HCT116 (cell line): ENCODE data around the gene PXK. TPM values are rescaled to one million over a fixed set of nuclear protein-coding genes. Genes with fewer than 3 reads are reported as not detected.

ENCODE experiments used
- ATAC-seq: fragments of 200-7000 bp; cut with Tn5 transposase; 2 replicates; pipeline ENCODE4 v1.9.1; 2020; ENCODE audit warnings: mild to moderate bottlenecking, moderate library complexity
- BruUV-seq: library from RNA; stranded (reverse); fragments of 400-500 nt; replicated peaks from 2 replicates; lab custom pipeline; 2021; lab: Mats Ljungman, UMichigan
- CTCF ChIA-PET: fragments of 300-600 bp; sonication (Branson Sonifier 250); formaldehyde crosslinking; loops from one replicate; lab custom pipeline; 2021; ENCODE audit warnings: antibody characterized with exemption; lab: Charles Lee
- POLR2A ChIA-PET: fragments of 300-600, 350-600 bp; sonication (Branson Sonifier 250); formaldehyde crosslinking; loops from one replicate; lab custom pipeline; 2021; ENCODE audit warnings: antibody characterized with exemption; lab: Charles Lee
- RAD21 ChIA-PET, 2 experiments: fragments of 300-600 bp; sonication (Branson Sonifier 250); formaldehyde crosslinking; loops; one replicate each; lab custom pipeline; 2023; ENCODE audit warnings: low total read pairs in 2 of 2; ENCODE audit not compliant: uncharacterized antibody in 2 of 2, unreplicated experiment in 2 of 2, low non-redundant PET in 1 of 2; lab: Charles Lee
- DNase-seq: peaks from one replicate; pipeline ENCODE4 v3.0.0-alpha.2; 2010; ENCODE audit warnings: low read depth, low spot score
- H2AFZ ChIP-seq: fragments of 200-600 bp; shearing (Covaris generic), sonication (generic); 2 replicates; pipeline ENCODE4 v1.6.1; 2017; ENCODE audit warnings: low read depth, mixed run types, mixed read lengths, antibody characterized with exemption, low read length; ENCODE audit not compliant: poor library complexity, severe bottlenecking
- H3K27ac ChIP-seq: 2 replicates; pipeline ENCODE4 v1.5.1; 2012; ENCODE audit warnings: low read depth, low read length
- H3K27me3 ChIP-seq: fragments of 200-600 bp; sonication (generic); 2 replicates; pipeline ENCODE4 v1.6.1; 2016; ENCODE audit warnings: mixed run types, low read length, mixed read lengths; ENCODE audit not compliant: insufficient read depth
- H3K36me3 ChIP-seq, 2 experiments: fragments of 200-500 bp in 1 of 2; fragments of 200-600 bp in 1 of 2; sonication (Bioruptor generic) in 1 of 2; sonication (generic) in 1 of 2; 2 replicates each; pipeline versions ENCODE4 v1.5.1 to v1.6.1; 2014 to 2016; ENCODE audit warnings: low read length in 2 of 2, inconsistent platforms in 1 of 2, mixed read lengths in 1 of 2, mixed run types in 1 of 2; ENCODE audit not compliant: insufficient read depth in 2 of 2, control insufficient read depth in 1 of 2
- H3K4me1 ChIP-seq, 2 experiments: fragments of 200-600 bp in 1 of 2; sonication (generic) in 1 of 2; 2 replicates each; pipeline versions ENCODE4 v1.5.1 to v1.6.1; 2012 to 2017; ENCODE audit warnings: low read length in 2 of 2, inconsistent platforms in 1 of 2, mild to moderate bottlenecking in 1 of 2, mixed read lengths in 1 of 2, mixed run types in 1 of 2, moderate library complexity in 1 of 2; ENCODE audit not compliant: insufficient read depth in 2 of 2, control insufficient read depth in 1 of 2
- H3K4me2 ChIP-seq: fragments of 200-600 bp; sonication (generic); 2 replicates; pipeline ENCODE4 v1.6.1; 2017; ENCODE audit warnings: mixed run types, low read length, mixed read lengths
- H3K4me3 ChIP-seq, 2 experiments: fragments of 200-600 bp in 1 of 2; sonication (generic) in 1 of 2; replicated peaks in 1 of 2; 2 replicates each; pipeline ENCODE4 v1.5.1; 2011 to 2016; ENCODE audit warnings: low read length in 2 of 2, control low read depth in 1 of 2, low read depth in 1 of 2, mild to moderate bottlenecking in 1 of 2, mixed read lengths in 1 of 2, mixed run types in 1 of 2
- H3K79me2 ChIP-seq: fragments of 200-600 bp; sonication (generic); 2 replicates; pipeline ENCODE4 v1.6.1; 2017; ENCODE audit warnings: mild to moderate bottlenecking, mixed run types, low read length, moderate library complexity, mixed read lengths; ENCODE audit not compliant: insufficient read depth
- H3K9ac ChIP-seq: fragments of 200-600 bp; sonication (generic); 2 replicates; pipeline ENCODE4 v1.6.1; 2016; ENCODE audit warnings: low read length, mixed read lengths
- H3K9me2 ChIP-seq: fragments of 200-600 bp; sonication (generic), shearing (Covaris generic); 2 replicates; pipeline ENCODE4 v1.6.1; 2017; ENCODE audit warnings: mixed run types, mild to moderate bottlenecking, moderate library complexity; ENCODE audit not compliant: insufficient read depth
- H3K9me3 ChIP-seq, 2 experiments: fragments of 200-500 bp in 1 of 2; fragments of 200-600 bp in 1 of 2; sonication (Bioruptor generic) in 1 of 2; sonication (generic) in 1 of 2; 2 replicates each; pipeline ENCODE4 v1.6.1; 2014 to 2017; ENCODE audit warnings: low read length in 2 of 2, mixed read lengths in 2 of 2, inconsistent platforms in 1 of 2, low read depth in 1 of 2, mild to moderate bottlenecking in 1 of 2, mixed run types in 1 of 2, moderate library complexity in 1 of 2; ENCODE audit not compliant: control insufficient read depth in 1 of 2, insufficient read depth in 1 of 2
- H4K20me1 ChIP-seq: fragments of 200-600 bp; sonication (generic), shearing (Covaris generic); 2 replicates; pipeline ENCODE4 v1.6.1; 2017; ENCODE audit warnings: mixed run types, mild to moderate bottlenecking, moderate library complexity; ENCODE audit not compliant: insufficient read depth
- CBX3 ChIP-seq: IDR thresholded peaks from 2 replicates; pipeline ENCODE4 v1.6.1; 2012; ENCODE audit warnings: low read depth
- CEBPB ChIP-seq: IDR thresholded peaks from 2 replicates; pipeline ENCODE4 v1.6.1; 2012; ENCODE audit warnings: low read depth
- EGR1 ChIP-seq: IDR thresholded peaks from 2 replicates; pipeline ENCODE4 v1.6.1; 2012; ENCODE audit warnings: low read depth
- ELF1 ChIP-seq: IDR thresholded peaks from 2 replicates; pipeline ENCODE4 v1.6.1; 2012; ENCODE audit warnings: low read depth, borderline replicate concordance
- EZH2phosphoT487 ChIP-seq: fragments of 200-600 bp; IDR thresholded peaks from 2 replicates; pipeline ENCODE4 v1.6.1; 2018; ENCODE audit warnings: antibody characterized with exemption, borderline replicate concordance
- FOSL1 ChIP-seq: IDR thresholded peaks from 2 replicates; pipeline ENCODE4 v1.6.1; 2012; ENCODE audit warnings: low read depth
- JUND ChIP-seq: IDR thresholded peaks from 2 replicates; pipeline ENCODE4 v1.6.1; 2012
- POLR2A ChIP-seq: IDR thresholded peaks from 2 replicates; pipeline ENCODE4 v1.7.0; 2011; ENCODE audit warnings: borderline replicate concordance; ENCODE audit not compliant: insufficient read depth, insufficient read length; ENCODE audit errors: extremely low read depth
- POLR2AphosphoS5 ChIP-seq: IDR thresholded peaks from 2 replicates; pipeline ENCODE4 v1.6.1; 2011; ENCODE audit warnings: mild to moderate bottlenecking, low read depth, low read length, moderate library complexity
- SP1 ChIP-seq: IDR thresholded peaks from 2 replicates; pipeline ENCODE4 v1.6.1; 2012; ENCODE audit warnings: low read depth
- SRF ChIP-seq: IDR thresholded peaks from 2 replicates; pipeline ENCODE4 v1.6.1; 2012; ENCODE audit warnings: low read depth
- TCF7L2 ChIP-seq: IDR thresholded peaks from 2 replicates; pipeline ENCODE4 v1.7.0; 2011; ENCODE audit warnings: borderline replicate concordance, inconsistent platforms; ENCODE audit not compliant: insufficient read depth, insufficient read length; ENCODE audit errors: extremely low read depth
- YY1 ChIP-seq: IDR thresholded peaks from 2 replicates; pipeline ENCODE4 v1.6.1; 2011; ENCODE audit warnings: low read length, low read depth, moderate library complexity, mild to moderate bottlenecking; ENCODE audit not compliant: insufficient replicate concordance; ENCODE audit errors: extremely low read depth
- ZNF274 ChIP-seq: fragments of 200-500 bp; sonication (Bioruptor generic); IDR thresholded peaks from 2 replicates; pipeline ENCODE4 v1.6.1; 2014; ENCODE audit warnings: mild to moderate bottlenecking, low read depth, low read length, inconsistent platforms
- intact Hi-C: fragments of 100-400 bp; cut with micrococcal nuclease; formaldehyde crosslinking; loops from 2 replicates; pipeline ENCODE4 v1.10.0; 2022
- total RNA-seq: library from RNA; stranded (reverse); gene quantifications from one replicate; pipeline ENCODE4 v1.2.1, GENCODE V29; 2021; ENCODE audit not compliant: unreplicated experiment
- TF ChIP-seq, protein P1 (sequence below): IDR thresholded peaks from 2 replicates; pipeline ENCODE4 v1.6.1; 2012
- TF ChIP-seq, protein P2 (sequence below): IDR thresholded peaks from 2 replicates; pipeline ENCODE4 v1.6.1; 2011; ENCODE audit warnings: mild to moderate bottlenecking, low read length, moderate library complexity; ENCODE audit not compliant: insufficient replicate concordance; ENCODE audit errors: extremely low read depth
- TF ChIP-seq, protein P3 (sequence below), 3 experiments: fragments of 200-600 bp in 1 of 3; sonication (generic) in 1 of 3; IDR thresholded peaks in 2 of 3; conservative IDR thresholded peaks in 1 of 3; 2 replicates each; pipeline ENCODE4 v1.5.1; 2012 to 2017; ENCODE audit warnings: low read depth in 2 of 3, low read length in 2 of 3, antibody characterized with exemption in 1 of 3, borderline replicate concordance in 1 of 3, control low read depth in 1 of 3, mild to moderate bottlenecking in 1 of 3, mixed read lengths in 1 of 3, mixed run types in 1 of 3, moderate library complexity in 1 of 3; ENCODE audit not compliant: insufficient read depth in 1 of 3
- TF ChIP-seq, protein P4 (sequence below): IDR thresholded peaks from 2 replicates; pipeline ENCODE4 v1.6.1; 2012; ENCODE audit warnings: low read depth

Gene PXK
- total RNA-seq, 1 experiment from 2014 or later, result 10.2 TPM

DNA sequence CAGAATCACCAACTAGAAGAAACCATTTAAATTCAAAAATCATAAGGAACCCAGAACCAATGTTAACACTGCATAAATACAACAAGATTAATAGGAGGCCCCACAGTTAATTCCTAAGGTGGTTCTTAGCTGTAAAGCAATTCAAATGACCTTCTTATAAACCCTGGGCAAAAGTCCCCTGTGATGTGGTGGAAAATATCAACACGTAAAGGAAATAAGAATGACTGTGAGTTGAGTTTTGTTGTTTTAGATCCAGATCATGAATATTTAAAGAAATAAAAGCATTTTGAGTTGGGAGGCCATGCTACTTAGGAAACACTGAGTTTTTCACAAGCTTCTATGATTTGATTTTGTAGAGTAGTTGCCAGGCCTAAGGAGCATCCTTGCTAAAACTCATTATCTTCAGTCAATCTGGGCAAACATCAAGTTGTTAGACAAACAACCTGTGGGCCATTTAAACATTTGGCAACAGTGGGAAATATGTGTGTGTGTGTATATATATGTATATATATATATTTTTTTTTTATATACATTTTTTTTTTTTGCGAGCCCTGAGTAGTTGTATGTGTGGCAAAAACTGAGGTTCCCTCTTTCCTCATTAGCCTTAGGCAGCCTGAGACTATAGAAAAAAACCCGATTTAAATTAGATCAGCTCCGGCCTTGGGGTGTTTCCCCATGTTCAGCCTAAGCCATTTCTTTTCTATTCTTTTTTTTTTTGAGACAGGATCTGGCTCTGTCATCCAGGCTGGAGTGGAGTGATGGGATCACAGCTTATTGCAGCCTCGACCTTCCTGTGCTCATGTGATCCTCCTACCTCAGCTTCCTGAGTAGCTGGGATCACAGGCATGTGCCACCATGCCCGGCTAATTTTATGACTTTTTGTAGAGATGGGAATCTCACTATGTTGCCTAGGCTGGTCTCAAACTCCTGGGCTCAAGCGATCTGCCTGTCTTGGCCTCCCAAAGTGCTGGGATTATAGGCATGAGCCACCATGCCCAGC is 8.0 kb upstream of the PXK start:
- H4K20me1 ChIP-seq, result no peaks in the 10 kb centered on the region
- ChIA-PET CTCF (interaction anchor here (0.8 to 1.3 kb wide), 2 partner anchors 8 to 16 kb away, joined by 3 read pairs; no protein-coding TSS in a partner anchor), RAD21 (no interaction called here), POLR2A (no interaction called here)
- TF ChIP-seq SP1 (no peak), EZH2phosphoT487 (no peak), SRF (no peak), ZNF274 (no peak), EGR1 (no peak), POLR2A (no peak), CEBPB (no peak), TCF7L2 (no peak), CBX3 (no peak), YY1 (no peak), JUND (no peak), FOSL1 (no peak), POLR2AphosphoS5 (no peak), ELF1 (no peak)
- TF ChIP-seq, protein P1, sequence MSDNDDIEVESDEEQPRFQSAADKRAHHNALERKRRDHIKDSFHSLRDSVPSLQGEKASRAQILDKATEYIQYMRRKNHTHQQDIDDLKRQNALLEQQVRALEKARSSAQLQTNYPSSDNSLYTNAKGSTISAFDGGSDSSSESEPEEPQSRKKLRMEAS, result no peak
- TF ChIP-seq, protein P2, sequence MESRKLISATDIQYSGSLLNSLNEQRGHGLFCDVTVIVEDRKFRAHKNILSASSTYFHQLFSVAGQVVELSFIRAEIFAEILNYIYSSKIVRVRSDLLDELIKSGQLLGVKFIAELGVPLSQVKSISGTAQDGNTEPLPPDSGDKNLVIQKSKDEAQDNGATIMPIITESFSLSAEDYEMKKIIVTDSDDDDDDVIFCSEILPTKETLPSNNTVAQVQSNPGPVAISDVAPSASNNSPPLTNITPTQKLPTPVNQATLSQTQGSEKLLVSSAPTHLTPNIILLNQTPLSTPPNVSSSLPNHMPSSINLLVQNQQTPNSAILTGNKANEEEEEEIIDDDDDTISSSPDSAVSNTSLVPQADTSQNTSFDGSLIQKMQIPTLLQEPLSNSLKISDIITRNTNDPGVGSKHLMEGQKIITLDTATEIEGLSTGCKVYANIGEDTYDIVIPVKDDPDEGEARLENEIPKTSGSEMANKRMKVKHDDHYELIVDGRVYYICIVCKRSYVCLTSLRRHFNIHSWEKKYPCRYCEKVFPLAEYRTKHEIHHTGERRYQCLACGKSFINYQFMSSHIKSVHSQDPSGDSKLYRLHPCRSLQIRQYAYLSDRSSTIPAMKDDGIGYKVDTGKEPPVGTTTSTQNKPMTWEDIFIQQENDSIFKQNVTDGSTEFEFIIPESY, result no peak
- TF ChIP-seq, protein P3, sequence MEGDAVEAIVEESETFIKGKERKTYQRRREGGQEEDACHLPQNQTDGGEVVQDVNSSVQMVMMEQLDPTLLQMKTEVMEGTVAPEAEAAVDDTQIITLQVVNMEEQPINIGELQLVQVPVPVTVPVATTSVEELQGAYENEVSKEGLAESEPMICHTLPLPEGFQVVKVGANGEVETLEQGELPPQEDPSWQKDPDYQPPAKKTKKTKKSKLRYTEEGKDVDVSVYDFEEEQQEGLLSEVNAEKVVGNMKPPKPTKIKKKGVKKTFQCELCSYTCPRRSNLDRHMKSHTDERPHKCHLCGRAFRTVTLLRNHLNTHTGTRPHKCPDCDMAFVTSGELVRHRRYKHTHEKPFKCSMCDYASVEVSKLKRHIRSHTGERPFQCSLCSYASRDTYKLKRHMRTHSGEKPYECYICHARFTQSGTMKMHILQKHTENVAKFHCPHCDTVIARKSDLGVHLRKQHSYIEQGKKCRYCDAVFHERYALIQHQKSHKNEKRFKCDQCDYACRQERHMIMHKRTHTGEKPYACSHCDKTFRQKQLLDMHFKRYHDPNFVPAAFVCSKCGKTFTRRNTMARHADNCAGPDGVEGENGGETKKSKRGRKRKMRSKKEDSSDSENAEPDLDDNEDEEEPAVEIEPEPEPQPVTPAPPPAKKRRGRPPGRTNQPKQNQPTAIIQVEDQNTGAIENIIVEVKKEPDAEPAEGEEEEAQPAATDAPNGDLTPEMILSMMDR (IDR thresholded peaks at IDR 0.05 in 2 of 3, conservative IDR thresholded peaks at IDR 0.05 in 1 of 3; ENCODE audit: borderline replicate concordance in 1 of 3, insufficient read depth in 1 of 3, low read depth in 2 of 3, low read length in 2 of 3), result no peak
- TF ChIP-seq, protein P4, sequence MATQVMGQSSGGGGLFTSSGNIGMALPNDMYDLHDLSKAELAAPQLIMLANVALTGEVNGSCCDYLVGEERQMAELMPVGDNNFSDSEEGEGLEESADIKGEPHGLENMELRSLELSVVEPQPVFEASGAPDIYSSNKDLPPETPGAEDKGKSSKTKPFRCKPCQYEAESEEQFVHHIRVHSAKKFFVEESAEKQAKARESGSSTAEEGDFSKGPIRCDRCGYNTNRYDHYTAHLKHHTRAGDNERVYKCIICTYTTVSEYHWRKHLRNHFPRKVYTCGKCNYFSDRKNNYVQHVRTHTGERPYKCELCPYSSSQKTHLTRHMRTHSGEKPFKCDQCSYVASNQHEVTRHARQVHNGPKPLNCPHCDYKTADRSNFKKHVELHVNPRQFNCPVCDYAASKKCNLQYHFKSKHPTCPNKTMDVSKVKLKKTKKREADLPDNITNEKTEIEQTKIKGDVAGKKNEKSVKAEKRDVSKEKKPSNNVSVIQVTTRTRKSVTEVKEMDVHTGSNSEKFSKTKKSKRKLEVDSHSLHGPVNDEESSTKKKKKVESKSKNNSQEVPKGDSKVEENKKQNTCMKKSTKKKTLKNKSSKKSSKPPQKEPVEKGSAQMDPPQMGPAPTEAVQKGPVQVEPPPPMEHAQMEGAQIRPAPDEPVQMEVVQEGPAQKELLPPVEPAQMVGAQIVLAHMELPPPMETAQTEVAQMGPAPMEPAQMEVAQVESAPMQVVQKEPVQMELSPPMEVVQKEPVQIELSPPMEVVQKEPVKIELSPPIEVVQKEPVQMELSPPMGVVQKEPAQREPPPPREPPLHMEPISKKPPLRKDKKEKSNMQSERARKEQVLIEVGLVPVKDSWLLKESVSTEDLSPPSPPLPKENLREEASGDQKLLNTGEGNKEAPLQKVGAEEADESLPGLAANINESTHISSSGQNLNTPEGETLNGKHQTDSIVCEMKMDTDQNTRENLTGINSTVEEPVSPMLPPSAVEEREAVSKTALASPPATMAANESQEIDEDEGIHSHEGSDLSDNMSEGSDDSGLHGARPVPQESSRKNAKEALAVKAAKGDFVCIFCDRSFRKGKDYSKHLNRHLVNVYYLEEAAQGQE, result no peak
- no peak for DNase-seq
- no peak for ATAC-seq
- no peak overlapping the region for H2AFZ ChIP-seq
- H3K79me2 ChIP-seq, result no peaks in the 10 kb centered on the region
- no peaks in the 10 kb centered on the region for H3K27me3 ChIP-seq
- H3K4me2 ChIP-seq, result no peak overlapping the region
- H3K36me3 ChIP-seq, result no peaks in the 10 kb centered on the region
- BruUV-seq, result no TSS peak
- H3K27ac ChIP-seq, result no peak overlapping the region
- H3K9me2 ChIP-seq, result no peaks in the 10 kb centered on the region
- no peak overlapping the region for H3K9ac ChIP-seq
- intact Hi-C loops, result loop anchor here (5.0 kb wide), 1 partner anchor 308 kb away; no protein-coding TSS in a partner anchor
- no peaks in the 10 kb centered on the region for H3K4me1 ChIP-seq
- no peaks in the 10 kb centered on the region for H3K9me3 ChIP-seq
- no peak overlapping the region for H3K4me3 ChIP-seq
